ENCODE measurements around the gene RETREG1.

DNA sequence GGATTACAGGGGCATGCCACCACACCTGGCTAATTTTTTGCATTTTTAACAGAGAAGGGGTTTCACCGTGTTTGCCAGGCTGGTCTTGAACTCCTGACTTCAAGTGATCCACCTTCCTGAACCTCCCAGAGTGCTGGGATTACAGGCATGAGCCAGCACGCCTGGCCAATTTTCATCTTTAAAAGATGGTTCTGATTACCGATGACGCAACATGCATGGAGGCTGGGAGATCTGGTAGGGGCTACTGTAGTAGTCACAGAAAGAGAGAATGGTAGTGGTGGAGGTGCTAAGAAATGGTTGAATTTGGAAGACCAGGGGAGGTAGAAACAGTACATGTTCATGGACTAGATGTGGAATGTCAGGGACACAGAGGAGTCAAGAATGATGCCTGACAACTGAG lies 22.4 kb upstream of the RETREG1 start:
- TF ChIP-seq, protein P1, sequence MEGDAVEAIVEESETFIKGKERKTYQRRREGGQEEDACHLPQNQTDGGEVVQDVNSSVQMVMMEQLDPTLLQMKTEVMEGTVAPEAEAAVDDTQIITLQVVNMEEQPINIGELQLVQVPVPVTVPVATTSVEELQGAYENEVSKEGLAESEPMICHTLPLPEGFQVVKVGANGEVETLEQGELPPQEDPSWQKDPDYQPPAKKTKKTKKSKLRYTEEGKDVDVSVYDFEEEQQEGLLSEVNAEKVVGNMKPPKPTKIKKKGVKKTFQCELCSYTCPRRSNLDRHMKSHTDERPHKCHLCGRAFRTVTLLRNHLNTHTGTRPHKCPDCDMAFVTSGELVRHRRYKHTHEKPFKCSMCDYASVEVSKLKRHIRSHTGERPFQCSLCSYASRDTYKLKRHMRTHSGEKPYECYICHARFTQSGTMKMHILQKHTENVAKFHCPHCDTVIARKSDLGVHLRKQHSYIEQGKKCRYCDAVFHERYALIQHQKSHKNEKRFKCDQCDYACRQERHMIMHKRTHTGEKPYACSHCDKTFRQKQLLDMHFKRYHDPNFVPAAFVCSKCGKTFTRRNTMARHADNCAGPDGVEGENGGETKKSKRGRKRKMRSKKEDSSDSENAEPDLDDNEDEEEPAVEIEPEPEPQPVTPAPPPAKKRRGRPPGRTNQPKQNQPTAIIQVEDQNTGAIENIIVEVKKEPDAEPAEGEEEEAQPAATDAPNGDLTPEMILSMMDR (IDR thresholded peaks at IDR 0.05; ENCODE audit: insufficient read depth, low read length) = no peak
- TF ChIP-seq, protein P2, sequence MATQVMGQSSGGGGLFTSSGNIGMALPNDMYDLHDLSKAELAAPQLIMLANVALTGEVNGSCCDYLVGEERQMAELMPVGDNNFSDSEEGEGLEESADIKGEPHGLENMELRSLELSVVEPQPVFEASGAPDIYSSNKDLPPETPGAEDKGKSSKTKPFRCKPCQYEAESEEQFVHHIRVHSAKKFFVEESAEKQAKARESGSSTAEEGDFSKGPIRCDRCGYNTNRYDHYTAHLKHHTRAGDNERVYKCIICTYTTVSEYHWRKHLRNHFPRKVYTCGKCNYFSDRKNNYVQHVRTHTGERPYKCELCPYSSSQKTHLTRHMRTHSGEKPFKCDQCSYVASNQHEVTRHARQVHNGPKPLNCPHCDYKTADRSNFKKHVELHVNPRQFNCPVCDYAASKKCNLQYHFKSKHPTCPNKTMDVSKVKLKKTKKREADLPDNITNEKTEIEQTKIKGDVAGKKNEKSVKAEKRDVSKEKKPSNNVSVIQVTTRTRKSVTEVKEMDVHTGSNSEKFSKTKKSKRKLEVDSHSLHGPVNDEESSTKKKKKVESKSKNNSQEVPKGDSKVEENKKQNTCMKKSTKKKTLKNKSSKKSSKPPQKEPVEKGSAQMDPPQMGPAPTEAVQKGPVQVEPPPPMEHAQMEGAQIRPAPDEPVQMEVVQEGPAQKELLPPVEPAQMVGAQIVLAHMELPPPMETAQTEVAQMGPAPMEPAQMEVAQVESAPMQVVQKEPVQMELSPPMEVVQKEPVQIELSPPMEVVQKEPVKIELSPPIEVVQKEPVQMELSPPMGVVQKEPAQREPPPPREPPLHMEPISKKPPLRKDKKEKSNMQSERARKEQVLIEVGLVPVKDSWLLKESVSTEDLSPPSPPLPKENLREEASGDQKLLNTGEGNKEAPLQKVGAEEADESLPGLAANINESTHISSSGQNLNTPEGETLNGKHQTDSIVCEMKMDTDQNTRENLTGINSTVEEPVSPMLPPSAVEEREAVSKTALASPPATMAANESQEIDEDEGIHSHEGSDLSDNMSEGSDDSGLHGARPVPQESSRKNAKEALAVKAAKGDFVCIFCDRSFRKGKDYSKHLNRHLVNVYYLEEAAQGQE (IDR thresholded peaks at IDR 0.05; ENCODE audit: insufficient replicate concordance, low read depth) = no peak
- TF ChIP-seq POLR2AphosphoS5 (IDR thresholded peaks at IDR 0.05; ENCODE audit: low read depth) = no peak
- no peak for TF ChIP-seq SPI1 (IDR thresholded peaks at IDR 0.05; ENCODE audit: borderline replicate concordance, low read depth)
- TF ChIP-seq GABPA (IDR thresholded peaks at IDR 0.05; ENCODE audit: low read depth) = no peak

Data from HL-60 (cell line).